ENCODE results near the gene DEDD.
"Not testable (repeated sequence)": the region's sequence is repeated elsewhere in the genome, so short reads cannot be mapped to it uniquely, and the experiment has no call there.

DEDD gene

DNA sequence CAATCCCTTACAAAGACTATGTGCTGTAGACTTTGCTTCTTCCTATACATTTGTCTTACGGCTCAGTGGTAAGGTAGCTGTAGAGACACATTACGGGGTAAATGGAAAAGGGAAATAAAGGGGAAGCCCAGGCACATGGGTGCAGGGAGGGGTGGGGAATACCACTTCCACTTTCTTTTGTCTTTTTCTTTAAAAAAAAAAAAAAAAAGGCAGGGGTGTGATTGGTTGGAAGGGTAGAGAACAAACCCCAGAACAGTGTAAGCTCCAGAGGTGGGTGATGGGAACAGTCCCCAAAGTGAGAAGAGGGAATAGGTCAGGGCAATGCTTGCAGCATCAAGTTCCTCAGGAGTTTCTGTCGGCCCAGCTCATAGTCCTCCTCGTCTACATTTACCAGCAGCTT is 10.6 kb downstream of the DEDD start:
- no peak for FAIRE-seq

DNA sequence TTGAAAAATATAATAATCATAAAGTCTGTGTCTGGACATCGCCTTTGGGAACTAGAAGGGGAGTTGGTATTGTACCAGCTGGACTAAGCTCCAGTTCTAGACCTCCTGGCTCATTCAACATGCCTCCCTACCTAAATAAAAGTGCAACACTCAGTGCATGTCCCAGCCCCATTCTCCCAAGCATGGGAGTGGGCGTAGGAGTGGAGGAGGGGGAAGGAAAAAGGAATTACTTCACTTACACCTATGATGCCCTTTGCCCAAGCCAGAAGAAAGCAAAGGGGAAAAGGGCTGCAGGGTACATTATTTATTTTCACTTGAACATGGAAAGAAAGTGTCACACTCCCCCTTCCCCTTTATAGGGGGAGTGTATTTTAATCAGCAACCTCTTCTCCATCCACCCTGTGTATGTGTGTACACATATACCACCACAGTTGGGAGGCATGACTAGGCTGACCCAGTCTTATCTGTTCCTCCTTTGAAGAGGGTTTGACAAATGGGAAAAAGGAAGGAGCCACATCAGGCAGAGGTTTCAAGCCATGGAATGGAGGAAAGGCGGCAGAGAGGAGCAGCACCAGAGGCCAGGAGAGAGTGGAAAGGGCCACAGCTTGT is 11.3 kb downstream of the DEDD start:
- FAIRE-seq: no peak

DNA sequence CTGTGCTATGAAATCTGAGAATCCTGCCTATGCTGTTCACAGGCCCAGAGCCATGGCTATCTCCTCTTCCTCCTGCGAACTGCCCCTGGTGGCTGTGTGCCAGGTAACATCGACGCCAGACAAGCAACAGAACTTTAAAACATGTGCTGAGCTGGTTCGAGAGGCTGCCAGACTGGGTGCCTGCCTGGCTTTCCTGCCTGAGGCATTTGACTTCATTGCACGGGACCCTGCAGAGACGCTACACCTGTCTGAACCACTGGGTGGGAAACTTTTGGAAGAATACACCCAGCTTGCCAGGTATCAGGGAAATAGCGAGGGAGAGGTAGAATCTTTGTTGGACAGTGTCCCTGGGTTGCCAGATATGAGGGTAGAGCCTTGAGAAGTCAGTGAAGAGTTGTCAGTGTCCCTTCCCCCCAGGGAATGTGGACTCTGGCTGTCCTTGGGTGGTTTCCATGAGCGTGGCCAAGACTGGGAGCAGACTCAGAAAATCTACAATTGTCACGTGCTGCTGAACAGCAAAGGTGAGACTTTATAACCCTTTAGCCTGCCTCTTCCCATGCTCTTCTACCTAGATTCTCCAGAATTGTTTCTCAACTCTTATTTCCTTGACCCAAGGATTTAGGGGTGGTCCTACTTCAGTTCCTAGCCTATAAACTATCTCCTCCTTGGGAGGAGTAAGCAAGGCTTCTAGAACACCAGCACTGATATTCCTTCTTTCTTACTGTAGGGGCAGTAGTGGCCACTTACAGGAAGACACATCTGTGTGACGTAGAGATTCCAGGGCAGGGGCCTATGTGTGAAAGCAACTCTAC is 13.2 kb downstream of the DEDD start:
- no peak for FAIRE-seq

DNA sequence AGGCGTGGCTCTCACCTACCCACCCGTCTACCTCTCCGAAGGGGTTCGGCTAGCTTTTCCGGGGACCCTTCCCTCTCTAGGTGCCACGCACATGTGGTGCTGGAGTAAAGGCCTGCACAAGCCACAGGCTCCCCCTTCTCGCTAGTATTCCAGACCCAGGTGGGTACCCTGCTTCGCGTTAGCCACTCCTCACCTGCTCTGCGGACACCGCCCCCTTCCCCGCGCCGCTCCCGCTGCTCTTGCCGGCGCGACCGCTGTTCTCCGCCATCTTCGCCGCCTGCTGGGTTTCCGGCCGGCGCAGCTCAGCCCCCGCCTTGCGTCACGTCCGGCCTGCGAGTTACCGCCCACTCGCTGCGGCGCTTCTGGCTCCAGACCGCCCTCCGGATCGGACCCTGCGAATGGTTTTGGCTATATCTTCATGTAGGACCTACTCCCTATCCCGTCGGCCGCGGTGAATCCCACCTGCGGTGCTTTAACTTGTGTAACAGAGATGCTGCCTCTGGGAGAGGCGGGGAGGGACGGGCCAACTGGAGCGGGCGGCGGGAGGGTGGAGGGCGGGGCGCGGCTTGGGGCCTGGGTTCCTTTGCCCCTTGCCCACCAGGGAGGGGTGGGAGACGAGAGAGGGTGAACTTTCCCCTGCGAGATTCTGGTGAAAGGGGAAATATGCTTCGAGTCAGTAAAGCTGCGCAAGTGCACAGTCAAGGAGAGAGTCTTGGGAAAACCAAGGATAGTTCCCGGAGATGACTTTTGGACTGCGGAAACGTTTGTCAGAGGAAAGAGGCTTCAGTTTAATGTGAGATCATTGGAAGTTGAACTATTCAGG is 14.5 kb downstream of the DEDD start, which contains the start of the genes NIT1 and PFDN2:
Gene NIT1, plus strand, starts transcription at position 347 of the 823 bp plus-strand sequence. Its CDS starts 72 bp downstream, at position 419.
Gene PFDN2, minus strand, starts transcription at position 279 of the 823 bp plus-strand sequence. Its CDS starts 11 bp downstream, at position 268.
- no peak for FAIRE-seq

DNA sequence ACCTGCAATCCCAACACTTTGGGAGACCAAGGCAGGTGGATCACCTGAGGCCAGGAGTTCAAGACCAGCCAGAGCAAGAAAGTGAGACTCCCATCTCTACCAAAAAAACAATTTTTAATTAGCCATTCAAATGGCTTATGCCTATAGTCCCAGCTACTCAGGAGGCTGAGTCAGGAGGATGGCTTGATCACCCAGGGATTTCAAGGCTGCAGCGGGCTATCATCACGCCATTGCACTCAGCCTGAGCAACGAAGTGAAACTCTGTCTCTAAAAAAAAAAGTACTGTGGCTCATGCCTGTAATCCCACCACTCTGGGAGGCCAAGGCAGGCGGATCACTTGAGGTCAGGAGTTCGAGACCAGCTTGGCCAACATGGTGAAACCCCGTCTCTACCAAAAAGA is 16.5 kb downstream of the DEDD start:
- not testable (repeated sequence) for FAIRE-seq

DNA sequence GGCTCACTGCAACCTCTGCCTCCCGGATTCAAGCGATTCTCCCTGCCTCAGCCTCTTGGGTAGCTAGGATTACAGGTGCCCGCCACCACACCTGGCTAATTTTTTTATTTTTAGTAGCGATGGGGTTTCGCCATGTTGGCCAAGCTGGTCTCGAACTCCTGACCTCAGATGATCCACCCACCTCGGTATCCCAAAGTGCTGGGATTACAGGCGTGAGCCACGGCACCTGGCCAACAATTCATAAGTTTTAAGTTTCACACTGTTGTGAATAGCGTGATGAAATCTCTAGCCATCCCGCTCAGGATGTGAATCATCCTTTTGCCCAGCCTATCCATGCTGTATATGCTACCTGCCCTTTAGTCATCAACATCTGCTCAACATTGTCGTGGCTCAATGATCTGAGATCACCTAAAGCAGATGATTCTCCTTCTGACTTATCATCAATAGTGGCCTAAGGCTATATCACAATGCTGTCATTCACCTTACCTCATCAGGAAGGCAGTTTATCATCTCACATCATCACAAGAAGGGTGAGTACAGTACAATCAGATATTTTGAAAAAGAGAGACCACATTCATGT is 17.2 kb downstream of the DEDD start:
- FAIRE-seq: no peak

DNA sequence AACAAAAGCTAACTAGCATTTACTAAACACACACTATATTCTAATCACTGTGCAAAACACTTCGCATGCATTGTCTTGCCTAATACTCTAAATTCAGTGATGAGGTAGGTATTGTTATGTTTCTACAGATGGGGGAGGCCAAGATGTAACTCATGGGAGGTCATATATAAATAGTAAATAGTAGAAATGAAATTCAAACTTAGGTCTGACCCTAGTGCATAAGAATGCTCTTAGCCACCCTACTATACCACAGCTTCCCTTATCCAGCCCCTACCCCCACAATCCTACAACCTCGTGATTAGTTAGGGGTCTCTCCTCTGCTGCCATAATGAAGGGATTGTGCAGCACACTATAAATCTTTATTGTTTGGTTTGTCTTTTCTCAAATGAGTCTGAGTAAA is 17.9 kb downstream of the DEDD start:
- FAIRE-seq: no peak

DNA sequence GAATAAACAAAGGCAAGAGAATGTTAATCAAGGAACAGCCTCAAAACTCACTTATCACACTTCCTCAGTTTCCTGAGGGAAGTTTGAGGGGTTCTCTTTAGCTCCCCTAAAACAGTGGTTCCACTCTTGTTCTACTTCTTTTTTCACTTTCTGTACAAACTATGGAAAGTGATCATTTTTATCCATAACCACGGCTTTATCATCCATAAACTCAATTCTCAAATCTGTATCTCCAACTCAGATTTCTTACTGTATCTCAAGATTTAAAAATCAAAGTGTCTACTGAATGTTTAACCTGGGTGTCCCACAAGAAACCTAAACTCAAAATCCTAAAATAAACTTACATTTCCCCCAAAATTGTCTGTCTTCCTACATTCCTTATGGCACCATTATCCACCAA is 18.6 kb downstream of the DEDD start:
- no peak for FAIRE-seq

DNA sequence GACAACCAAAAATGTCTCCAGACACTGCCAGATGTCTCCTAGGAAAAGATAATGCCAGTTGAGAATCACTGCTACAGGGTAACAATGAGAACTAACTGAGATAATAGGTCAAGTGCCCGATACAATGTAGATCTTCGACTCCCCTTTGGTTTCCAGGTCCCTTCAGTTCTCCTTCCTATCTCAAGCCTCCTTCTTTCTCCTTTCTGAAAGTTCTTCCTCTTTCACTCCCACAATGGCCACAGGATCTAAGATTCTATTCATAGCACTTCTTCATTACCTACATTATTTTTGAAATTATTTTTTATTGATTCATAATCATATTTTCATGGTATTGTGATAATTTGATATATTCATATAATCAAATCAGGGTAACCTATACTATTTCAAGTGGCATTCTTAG is 20.9 kb downstream of the DEDD start:
- FAIRE-seq: no peak

DNA sequence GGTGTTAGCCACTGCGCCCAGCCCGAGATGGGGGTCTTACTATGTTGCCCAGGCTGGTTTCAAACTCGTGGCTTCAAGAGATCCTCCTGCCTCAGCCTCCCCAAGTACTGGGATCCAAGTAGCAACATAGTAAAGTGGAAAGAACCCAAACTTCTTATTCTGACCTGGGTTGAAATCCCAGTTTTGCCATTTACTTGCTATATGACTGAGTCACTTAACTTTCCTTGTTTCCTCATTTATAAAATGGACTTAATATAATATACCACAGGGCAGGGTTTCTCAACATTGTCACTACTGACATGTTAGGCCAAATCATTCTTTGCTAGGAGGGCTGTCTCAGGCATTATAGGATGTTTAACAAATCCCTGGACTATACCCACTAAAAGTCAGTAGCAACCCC is 21.4 kb downstream of the DEDD start:
- no peak for FAIRE-seq

DNA sequence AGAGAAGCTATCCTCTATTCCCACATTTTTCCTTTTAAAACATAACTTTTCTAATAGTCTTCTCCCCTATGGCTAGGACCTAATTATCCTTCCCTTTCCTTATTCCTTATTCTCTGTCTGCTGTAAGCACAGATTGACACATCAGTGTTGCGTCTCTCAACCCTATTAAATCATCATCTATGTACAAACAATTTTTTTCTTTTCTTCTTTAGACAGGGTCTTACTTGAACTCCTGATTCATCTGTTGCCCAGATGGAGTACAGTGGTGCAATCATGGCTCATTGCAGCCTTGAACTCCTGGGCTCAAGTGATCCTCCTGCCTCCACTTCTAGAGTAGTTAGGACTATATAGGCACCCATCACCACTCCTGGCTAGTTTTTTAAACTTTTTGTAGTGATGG is 26.0 kb downstream of the DEDD start:
- no peak for FAIRE-seq

DNA sequence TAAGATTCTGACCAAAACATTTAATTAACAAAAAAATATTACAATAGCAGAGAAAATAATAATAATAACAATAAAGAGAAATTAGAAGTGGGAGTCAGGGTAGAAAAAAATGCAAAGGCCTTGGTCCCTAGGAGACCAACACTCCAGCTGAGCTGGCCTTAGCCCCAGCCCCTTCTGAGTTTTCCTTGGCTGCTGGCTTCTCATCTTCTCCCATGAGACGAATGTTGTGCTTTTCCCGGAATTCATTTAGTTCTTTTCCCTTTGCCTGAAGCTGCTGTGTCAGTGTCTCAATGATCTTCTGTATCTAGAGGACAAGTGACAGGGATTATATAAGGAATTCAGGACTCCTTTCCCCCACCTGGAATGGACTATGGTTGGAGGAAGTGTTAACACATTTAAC is 31.9 kb downstream of the DEDD start:
- FAIRE-seq: no peak

DNA sequence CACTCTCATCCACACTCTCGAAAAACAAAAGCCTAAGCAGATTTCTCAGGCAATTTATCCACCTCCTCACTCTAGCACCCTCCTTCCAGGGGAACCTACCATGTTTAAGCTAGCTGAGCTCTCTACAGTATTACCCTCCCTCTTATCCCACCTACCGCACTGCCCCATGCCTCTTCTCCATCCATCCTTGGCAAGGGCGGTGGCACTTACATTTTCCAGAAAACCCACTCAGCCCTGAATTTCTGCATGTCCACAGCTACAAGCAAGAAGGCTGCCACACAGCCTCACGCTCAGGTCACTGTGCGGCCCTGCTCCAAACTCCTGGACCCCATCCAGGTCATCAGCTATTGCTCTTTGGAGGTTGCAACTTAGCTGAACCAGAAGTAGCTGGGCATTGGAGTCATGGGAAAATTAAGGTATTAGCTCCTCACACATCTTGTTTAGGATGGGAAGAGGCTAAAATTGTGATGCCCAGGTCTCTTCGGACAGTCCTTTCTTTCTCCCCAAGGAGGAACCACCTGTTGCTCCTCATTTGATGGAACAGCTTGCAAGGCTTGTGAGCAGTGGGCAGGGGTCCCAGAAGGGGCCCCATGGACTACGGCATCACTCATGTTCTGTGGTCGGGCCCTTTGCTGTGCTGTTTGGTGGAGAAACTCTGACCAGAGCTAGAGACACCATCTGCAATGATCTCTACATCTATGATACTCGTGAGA is 33.2 kb downstream of the DEDD start:
- no peak for FAIRE-seq

DNA sequence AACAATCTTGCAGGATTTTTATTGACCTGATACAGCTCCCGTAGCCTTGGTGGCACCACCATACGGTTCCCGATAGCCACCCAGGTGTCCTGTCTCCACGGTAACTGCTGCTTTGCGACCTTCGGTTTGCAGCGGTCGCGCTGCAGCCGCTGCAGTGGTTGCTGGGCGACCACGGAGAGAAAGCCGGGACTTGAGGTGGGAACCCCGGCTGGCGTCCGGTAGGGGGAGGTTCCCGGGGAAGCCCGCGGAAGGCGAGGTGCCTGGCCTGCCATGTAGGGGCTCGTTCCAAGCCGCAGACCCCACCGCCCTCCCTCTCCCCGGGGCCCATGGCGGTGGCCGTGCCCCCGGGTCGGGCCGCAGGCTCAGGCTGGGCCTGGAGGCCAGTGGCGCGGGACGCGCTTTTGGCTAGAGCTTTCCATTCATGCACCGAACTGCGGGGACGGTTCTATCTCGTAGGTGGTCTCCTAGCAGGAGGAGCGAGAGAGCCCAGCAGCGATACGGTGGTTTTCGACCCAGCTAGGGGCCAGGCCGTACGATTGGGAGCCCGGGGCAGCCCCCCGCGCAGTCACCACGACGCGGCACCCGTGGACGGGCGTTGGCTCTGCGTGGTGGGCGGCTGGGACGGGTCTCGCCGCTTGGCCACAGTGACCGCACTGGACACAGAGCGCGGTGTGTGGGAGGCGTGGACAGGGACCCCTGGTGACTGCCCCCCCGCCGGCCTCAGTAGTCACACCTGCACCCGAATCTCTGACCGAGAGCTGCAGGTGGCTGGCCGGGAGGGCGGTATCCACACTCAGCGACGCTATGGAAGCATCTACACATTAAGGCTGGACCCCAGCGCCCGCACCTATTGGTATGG is 34.0 kb downstream of the DEDD start, which contains the start of gene KLHDC9:
Gene KLHDC9, plus strand, starts transcription at position 152 of the 859 bp plus-strand sequence. Its CDS starts 175 bp downstream, at position 327.
- FAIRE-seq: no peak

DNA sequence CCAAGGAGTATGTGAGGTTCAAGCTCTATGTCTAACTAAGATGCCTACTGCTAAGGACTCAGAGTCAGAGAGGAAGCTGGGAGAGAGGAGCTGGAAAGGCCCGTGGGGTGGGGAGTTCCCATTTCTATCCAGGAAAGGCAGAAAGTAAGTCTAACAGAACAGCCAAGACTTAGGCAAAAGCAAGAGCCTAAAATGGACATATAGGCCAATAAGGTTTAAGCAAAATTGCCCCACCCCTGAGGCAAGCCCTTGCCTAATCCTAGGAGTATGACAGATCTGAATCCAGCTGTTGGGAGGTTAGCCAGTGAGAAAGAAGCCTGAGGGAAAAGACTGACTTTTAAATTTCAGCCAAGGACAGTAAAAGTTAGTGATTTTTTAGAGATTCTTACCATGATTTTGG is 35.9 kb downstream of the DEDD start:
- no peak for FAIRE-seq

DNA sequence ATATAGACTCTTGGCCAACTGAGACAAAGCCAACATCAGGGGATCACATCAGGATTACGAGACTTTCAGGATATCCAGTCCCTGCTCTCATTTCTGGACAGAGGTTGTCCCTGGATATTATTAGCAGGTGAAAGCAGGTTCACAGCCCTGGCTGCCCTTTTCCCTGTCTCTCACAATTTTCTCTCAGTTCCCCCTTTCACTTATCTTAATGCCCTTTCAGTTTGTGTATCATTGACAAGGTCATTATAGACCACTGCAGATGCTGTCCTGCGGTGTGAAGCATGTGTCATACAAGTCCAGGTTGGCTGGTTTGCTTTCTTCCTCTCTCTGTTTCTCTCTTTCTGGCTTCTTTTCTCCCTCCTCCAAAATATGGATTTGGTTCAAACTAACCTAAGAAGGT is 36.5 kb downstream of the DEDD start:
- FAIRE-seq: no peak

DNA sequence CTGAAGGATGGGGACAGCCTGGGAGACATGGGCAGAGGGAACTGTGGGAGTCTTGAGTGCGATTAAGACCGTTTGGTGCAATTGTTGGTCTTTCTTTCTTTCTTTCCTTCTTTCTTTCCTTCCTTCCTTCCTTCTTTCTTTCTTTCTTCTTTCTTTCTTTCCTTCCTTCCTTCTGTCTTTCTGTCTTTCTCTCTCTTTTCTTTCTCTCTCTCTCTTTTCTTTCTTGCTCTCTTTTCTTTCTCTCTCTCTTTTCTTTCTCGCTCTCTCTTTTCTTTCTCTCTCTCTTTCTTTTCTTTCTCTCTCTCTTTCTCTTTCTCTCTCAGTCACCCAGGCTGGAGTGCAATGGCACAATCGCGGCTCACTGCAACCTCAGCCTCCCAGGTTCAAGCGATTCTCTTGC is 37.2 kb downstream of the DEDD start:
- FAIRE-seq: no peak

DNA sequence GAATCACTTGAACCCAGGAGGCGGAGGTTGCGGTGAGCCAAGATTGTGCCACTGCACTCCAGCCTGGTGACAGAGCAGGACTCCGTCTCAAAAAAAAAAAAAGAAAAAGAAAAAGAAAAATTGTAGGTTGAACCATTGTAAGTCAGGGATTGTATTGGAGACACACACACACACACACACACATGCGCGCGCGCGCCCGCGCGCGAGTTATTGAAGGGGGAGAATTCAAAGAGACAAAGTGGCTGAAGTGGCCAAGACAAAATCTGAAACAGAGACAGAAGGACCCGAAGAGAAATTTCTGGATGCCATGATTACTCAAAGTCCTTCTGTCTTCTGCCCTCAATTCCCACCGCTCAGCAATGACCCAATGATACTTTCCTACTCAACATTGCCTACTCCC is 38.0 kb downstream of the DEDD start:
- FAIRE-seq: no peak

DNA sequence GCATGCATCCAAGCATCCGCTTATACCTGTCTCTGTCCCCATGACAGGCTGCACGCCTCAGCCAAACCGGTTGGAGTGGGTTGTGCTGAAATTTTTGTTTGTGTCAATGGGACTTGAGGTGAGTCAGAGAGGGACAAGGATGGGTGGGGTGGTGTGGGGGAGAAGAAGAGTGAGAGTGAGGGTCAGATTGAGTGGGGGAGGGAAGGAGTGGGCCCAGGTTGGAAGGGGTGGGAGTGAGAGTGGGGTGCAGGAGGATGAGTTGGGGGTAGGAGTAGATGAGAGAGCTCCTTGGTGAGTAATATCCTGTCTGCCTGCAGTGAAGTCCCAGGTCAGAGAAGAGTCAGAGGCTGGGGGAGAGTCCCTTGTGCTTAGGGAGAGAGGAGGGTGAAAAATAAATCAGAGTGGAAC is 39.8 kb downstream of the DEDD start:
- no peak for FAIRE-seq

DNA sequence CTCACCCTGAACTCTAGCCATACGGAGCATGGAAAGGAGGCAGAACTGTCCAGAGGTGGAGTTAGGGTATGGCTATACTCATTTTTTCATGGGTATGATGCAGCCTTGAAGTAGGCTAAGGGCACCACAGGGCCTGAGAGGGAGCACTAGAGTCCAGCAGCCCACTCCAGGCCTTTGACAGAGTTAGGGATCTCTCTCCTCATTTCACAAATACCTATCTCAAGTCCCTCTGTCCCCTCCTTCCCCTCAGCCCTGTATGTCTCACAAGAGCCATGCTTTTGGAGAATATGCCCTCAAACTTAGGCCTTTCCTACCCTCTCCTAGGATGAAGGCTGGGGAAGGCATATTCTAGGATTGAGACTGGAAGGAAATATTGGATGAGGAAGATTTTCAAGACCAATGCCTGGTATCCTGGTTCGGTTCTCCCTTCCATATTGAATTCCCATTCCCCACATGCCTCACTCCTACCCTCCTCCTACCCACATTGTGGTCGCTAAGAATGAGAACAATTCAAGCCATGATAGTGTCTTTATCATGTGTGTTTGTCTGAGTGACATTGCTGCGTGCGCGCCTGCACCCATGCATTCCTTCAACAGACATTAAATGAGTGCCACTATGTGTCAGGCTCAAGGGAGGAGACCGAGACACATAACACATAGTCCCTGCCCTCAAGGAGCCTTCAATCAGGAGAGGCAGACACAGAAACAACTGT is 40.5 kb downstream of the DEDD start:
- FAIRE-seq: no peak

DNA sequence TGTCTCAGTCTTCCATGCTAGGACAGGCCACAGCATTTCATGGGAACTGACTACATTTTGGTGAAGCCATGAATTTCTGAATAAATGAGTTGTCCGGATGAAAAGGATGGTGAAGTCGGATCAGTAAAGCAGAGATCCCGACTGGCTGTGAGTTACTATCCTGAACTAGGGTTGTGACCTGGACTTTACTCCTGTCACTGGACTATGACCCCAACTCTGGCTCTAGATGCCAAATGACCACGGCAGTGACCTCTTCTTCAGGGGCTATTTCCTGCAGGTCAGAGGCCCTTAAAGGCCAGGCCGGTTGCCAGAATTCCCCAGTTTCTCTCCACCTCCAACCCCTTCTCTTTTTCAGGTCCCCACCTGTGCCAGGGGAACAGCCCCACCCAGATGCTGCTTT is 41.4 kb downstream of the DEDD start:
- FAIRE-seq: no peak
